ENCODE results near the gene TNFAIP3. TPM values are rescaled to one million over a fixed set of nuclear protein-coding genes. Genes with fewer than 3 reads are reported as not detected.

TNFAIP3 gene
- total RNA-seq, 1 donor from 2014 or later, result 31.0 TPM

DNA sequence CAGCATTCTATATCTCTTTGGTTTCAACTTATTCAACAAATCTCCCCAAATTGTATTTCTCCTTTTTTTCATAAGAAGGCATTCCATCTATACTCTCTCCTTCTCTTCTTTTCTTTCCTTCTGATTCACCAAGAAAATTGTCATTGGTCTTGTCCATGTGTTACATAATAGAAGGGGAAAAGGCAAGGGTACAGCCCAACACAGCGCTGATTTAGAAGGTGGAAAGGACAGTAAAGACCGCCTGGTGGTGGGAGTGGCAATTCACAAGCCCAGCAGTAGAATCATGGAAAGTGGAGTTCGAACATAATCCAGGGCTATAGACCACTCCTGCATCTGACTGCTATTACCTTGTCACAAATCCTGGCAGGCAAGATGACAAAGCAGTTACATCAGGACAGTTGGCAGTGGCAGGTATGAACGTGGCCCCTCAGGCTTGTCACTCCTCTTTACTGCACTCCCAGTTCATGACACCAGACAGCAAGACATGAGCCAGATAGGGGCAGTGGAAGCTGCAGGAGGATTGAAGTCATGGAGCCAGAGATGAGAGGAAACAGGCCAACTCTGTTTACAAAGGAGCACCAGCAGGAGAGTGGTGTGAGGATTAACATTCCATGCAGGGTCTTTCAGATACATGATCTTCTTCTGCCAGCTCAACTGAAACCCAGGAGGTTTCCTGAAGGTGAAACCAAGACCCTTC, 2.1 kb upstream of the TNFAIP3 start:
- no peak for DNase-seq (ENCODE audit: low spot score)

DNA sequence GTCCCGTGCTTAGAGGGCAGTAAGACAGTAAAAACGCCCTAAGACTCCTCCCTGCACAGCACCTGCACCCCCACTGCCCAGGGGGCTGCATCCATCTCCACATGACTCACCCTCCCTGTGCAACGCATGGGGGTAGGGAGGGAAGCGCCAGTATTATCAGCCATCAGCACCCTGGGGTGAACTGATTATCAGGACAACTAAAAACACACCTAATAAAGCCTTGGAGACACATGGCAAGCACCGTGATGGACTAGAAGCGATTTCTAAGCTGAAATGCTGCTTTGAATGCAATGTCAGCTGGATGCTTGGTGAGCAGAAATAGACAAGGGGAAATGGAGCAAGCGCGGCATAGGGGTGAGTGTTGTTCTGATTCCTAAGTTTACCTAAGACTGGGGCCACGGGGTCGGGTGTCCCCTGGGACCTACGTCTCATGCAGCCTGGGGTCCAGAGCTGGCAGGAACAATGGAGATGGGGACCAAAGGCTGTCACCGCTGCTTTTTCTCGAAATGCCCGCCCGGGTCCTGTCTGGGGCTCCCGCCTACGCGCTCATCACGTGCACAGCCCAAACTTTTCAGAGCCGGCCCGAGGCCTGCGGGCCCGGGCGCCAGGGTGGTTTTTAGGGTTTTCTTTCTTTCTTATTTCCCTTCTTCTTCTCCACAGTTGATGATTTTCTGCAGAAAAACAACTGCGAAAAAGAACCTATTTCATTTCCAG, 702 bp upstream of the TNFAIP3 start:
- peak; percentile 62 for DNase-seq (ENCODE audit: low spot score)

DNA sequence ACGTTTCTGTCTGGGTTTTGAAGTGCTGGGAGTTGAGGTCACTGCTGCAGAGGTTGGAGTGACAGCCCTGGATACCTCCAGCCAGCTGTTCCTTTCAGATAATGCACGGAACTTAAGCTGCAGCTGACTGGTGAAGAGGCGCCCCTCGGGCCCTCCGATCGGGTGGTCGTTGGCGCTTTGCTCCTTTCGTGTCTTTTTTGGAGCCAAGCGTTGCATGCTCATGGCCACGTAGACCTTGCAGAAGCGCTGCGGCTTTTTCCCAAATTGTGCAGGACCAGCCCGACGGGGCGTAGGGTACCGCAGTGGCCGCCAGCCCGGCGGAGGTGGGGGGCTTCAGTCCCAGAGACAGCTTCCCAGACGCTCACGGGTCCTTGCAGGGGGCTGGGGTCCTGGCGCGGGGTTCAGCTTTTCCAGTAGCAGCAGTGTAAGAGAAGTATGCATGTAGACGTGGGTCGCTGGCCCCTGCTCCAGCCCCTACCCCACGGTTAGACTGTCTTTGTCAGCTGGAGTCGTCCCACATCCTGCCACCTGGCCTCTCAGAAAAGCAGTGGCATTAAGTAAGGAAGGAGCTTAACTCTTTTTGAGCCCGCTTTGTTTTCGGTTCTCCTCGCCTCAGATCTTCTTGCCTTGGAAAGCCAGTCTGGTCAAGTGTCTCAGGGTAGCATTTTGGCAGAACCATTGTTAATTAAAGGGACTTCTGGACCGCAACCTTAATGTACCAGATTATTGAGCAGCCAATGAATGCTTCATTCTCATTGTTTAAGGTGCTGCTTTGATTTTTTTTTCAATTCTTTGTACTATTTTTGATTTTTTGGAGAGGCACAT, 838 bp downstream of the TNFAIP3 start:
- no peak for DNase-seq (ENCODE audit: low spot score)

DNA sequence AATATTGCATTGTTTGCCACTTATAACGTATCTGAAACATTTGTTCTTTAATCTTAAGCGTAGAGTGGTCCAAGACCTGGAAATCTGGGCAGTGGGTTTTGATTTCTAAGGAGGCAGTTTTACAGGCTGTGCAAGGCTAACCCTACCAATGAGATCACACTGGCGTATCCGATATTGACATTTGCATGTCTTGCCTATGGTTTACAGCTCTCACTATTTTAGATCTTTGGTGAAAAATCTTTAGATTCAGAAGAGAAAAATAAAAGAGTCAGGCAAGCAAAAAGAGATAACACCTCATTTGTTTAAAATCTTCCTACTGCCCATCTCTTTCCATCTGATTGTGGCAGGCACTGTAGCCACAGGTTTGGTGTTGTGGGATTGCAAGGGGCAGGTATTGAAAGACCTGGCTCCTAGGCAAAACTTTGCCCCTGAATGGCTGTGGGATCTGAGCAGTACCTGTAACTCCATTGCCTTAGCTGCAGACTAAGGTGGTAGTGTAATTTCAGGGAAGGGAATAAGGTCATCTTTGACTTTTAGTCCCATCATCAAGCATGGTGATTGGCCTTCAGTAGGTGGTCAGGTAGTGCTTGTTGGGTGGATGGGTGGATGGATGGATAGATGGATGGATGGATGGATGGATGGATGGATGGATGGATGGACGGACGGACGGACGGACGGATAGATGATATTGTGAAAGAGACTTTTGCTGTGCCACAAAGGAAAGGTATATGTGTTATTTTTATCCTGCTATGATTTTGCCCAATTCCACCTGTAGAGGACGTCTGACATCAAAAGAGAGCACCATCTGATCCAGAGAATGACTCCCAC, 1.9 kb downstream of the TNFAIP3 start:
- no peak for DNase-seq (ENCODE audit: low spot score)

DNA sequence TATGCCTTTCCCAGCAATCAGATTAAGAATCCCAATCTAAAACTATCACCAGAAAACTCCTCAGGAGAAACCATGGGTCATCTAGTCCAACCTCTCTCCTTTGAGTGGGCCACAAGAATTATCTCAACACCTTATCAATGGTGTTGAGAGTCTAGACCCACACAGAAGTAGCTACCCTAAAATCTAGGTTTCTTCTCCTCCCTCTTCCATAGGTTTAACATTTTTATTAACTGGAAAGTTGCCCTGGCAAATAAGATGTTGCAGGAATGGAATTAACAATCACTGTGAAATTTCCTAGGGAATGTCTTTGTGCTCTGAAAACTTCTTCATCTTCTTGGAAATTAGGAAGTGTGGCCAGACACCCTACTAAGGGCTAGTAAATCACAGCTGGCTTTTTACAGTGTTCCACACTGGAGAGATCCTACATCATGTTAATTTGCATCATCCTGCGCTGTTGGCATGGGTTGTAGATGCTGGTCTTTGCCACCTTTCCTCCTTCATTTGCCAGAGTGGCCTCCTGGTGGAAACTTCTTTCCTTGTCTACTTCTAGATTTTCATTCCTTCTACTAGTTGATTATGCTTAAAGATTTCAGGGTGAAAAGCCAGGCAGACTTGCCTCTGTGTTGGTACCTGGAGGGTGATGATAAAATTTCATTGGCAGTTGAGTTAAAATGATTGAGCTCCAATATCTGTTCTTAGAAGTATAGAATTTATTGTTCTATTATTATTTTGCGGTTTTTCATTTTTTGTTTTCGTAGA, 2.7 kb downstream of the TNFAIP3 start:
- no peak for DNase-seq (ENCODE audit: low spot score)

DNA sequence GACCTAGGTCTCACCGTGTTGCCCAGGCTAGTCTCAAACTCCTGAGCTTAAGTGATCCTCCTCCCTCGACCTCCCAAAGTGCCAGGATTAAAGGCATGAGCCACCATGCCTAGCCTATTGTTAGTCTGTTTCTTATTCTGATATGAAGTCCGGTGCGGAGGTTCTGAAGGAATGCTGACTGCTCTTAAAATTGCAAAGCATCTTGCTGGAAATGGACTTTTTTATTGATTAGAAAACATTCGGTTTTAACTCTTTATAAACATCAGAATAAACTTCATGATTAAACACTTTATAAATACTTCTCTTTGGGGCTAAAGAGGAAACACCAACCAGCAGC, 3.2 kb downstream of the TNFAIP3 start:
- DNase-seq (ENCODE audit: low spot score), result no peak

DNA sequence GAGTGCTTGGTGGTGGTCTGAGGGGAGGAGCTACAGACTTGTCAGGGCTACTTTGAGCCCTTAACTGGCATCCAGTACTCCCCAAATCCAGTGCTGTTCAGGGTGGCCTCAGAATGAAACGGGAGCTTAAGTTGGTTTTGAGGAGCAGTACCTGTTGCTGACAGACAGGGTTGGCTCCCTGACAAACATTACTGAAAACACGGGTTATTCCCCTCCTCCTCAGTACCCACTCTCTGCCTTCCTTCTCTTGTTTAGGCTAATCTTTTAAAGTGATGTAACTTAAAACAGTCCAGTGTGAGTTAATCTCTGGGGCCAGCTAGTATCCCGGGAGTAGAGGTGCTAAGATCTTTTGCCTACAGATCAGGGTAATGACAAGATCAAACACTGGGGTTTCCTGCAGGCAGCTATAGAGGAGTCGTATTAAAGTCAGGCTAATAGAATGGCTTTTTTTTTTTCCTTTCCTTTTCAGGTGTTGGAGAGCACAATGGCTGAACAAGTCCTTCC, 3.7 kb downstream of the TNFAIP3 start:
- no peak for DNase-seq (ENCODE audit: low spot score)

DNA sequence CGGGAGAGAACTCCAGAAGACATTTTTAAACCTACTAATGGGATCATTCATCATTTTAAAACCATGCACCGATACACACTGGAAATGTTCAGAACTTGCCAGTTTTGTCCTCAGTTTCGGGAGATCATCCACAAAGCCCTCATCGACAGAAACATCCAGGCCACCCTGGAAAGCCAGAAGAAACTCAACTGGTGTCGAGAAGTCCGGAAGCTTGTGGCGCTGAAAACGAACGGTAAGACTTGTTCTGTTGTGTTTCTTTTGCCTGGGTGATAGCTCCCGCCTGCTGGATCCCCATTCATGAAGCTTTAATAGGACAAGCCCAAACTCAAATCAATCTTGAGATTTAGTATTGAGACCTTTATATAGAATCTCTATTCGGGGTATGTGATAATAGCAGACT, 4.2 kb downstream of the TNFAIP3 start:
- no peak for DNase-seq (ENCODE audit: low spot score)

DNA sequence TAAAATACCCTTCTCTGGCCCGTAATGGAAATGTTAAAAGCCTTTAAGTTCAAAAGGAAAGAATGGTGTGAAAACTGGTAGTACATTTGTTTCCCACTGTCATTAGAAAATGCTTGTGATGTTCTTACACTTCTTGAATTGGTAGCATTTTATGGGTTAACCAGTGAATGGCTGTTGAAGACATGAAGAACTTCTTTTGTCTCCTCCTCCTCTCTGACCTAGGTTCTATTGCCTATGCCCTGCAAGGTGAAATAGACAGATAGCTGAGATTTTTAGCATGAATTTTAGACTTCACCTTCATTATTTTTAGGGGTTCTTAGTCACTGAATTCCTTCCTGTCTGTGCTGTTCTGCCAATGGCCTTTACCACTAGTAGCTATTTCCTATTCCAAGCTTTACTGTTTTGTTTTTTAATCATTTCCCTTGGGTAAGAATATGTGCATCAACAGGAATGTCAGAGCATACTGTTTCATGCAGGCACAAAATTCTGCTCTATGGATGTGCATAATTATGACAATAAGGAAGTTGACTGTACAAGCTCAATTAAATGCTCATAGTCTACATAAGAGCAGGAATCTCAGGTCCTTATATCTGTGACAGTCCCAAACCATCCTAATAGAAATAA, 4.9 kb downstream of the TNFAIP3 start:
- DNase-seq (ENCODE audit: low spot score), result no peak

DNA sequence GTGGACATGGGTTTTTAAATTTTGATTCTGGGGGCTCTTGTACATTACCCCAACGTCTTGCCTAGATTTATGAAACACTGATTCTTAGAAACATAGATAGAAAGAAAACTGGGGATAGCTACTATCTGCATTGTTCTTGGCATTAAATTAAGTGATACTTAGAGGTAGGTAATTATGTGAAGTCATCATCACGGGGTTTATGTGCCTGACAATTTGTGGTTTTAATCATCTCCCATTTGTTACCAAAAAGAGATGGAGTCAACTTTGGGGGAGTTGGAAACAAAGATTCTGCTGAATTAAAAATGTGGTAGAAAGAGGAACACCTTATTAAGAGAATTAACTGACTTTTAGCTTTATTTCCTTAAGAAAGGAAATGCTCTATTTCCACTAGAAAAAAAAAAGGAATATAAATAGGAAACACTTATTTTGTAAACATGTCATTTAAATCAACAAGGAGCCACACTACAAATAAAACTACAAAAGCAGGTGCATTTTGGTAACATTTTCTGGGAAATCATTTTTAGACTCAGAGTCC, 5.6 kb downstream of the TNFAIP3 start:
- DNase-seq (ENCODE audit: low spot score), result no peak

DNA sequence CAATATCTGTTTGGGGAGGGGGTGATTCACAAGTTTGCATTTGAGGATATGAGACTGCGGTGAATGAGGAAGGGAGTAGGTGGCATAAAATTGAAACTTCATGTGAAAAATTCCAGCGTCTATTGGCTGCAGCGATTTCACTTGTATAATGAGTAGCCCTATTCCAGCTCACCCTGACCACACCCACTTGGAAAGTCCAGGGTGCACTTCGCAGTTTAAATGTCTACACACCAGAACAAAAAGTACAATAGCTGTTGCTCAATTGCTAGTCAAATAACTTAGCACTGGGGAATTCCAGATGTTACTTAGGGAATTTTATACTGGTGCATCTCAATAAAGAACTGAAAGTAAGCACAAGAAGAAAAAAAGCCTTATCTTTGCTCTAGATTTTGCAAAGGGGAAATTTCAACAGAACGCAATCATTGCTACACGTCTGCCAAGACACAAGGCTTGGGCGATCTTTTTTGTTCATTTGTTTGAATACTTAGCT, 6.3 kb downstream of the TNFAIP3 start:
- peak; percentile 73 for DNase-seq (ENCODE audit: low spot score)

DNA sequence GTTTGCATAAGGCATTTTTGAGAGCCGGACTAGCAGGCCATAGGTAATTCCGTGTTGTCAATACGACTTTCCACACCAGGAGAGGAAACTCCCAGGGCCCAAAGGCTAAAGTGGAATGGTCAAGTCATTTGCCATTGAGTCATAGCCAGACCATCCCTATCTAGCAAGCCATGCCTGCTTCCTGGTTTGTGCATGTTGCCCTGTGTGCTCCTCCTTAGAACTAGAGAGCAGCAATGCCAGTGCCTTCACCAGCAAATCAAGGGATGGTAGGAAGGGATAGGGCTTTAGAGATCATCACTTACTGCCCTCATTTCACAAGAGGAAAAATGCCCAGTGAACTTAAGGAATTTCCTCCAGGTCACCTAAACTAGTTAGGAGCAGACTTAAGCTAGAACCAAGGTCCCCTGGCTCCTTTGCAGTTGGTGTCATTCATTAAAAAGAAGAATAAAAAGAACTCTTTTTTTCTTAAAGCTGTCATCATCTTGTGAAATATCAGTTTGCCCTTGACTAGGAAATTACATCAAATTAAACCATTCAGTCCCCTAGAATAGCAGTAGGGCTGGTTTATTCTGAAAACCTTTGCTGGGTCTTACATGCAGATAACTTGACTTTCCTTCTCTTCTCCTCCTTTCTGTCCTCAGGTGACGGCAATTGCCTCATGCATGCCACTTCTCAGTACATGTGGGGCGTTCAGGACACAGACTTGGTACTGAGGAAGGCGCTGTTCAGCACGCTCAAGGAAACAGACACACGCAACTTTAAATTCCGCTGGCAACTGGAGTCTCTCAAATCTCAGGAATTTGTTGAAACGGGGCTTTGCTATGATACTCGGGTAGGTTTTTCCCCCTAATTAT, 7.4 kb downstream of the TNFAIP3 start:
- no peak for DNase-seq (ENCODE audit: low spot score)

DNA sequence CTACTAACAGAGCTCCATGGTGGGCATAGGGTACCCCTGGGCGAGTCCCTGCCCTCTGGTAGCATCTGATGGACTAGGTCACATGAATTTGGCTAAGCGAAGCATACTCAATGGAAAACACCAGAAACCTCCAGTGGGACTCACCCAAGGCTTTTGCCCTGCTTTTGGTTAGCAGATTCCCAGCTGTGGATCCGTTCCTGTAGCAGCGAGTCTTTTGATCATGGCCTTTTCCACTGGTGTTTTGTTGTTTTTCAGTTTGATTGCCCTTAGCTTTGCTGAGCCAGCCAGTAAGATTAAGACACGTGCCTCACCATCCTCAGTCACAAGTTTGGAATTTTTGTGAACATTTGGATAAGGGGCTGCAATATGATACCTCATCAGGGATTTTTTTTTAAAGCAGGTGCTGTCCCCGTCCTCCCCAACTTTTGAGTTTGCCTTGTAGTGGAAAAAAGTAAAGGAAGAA, 8.0 kb downstream of the TNFAIP3 start:
- DNase-seq (ENCODE audit: low spot score), result no peak

DNA sequence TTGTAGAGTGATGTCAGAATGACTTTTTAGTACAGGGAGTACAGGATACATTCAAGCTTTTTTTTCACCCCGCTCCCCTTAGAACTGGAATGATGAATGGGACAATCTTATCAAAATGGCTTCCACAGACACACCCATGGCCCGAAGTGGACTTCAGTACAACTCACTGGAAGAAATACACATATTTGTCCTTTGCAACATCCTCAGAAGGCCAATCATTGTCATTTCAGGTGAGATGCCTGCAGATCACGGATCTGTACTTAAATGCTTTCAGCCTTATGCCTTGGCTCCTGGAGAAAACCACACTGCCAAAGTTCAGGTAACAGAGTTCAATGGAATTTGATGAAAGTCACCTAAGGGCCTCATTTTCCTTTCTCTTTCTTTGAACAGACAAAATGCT, 8.5 kb downstream of the TNFAIP3 start:
- no peak for DNase-seq (ENCODE audit: low spot score)

DNA sequence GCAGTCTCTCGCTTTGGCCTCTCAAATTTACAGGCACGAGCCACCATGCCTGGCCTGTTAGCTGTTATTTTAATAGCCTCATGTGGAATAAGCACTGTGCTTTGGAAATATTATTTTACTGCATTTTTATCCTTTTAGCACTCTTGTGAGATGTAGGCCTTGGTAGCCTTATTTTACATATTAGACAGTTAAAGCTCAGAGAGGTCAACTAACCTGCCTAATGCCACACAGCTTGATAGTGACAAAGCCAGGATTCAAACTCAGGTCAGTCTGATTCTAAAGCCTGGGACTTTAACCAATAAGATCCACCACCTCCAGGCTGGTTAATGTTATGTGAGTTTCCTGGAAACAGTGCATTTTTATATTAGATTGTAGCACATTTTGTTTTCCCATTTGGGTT, 9.5 kb downstream of the TNFAIP3 start:
- no peak for DNase-seq (ENCODE audit: low spot score)

DNA sequence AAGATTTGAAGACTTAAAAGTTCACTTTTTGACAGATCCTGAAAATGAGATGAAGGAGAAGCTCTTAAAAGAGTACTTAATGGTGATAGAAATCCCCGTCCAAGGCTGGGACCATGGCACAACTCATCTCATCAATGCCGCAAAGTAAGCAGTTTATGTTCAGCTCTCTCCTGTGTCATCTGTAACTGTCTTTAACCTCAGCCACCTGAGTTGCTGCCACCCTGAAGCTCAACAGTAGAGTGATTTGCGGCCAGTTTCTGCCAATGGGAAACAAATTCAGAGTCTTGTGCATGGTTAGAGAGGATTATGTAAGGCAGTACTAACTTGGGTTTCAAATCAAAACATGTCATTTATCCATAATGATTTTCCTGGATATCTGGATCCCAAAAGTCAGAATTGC, 10.1 kb downstream of the TNFAIP3 start:
- DNase-seq (ENCODE audit: low spot score), result no peak

DNA sequence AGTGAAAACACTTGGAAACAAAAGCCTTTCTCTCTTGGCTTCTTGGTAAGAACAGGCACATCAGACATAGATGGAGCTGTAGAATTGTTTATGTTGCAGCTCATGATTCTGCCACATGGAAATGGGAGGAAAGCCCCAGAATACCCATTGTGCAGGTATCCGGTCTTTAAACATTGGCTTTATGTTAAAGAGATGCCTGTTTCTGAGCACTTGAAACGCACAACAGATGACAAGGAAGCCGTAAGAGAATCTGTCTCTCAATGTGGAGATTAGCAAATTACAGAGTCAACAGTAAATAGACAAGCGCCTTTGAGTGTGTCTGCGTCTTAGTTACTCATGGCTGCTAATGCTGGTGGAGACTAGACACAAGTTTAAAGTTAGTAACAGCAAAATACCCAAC, 10.5 kb downstream of the TNFAIP3 start:
- no peak for DNase-seq (ENCODE audit: low spot score)

DNA sequence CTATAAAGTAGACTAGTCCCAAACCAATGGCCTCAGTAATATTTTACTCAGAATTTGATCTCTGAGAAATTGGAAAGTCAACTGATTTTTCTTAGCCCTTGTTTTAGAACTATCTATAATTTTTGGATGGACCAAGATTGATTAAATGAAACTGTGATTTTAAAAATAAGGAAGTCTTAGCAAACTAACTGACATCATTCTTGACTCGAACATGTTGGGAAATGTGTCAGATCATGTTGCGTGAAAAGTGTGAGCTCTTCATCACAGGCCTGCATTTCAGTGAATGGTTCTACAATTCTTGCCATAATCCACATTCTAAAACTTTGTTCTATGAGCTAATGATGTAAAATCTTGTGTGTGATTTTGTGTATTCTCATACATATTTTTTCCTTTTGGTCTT, 11.0 kb downstream of the TNFAIP3 start:
- DNase-seq (ENCODE audit: low spot score), result no peak
